WTC11 (cell line): Measurements from ENCODE around the gene TAS2R31.

Experiments used
- ARID4B ChIP-seq: sonication (generic); formaldehyde crosslinking; IDR thresholded peaks from 2 replicates; pipeline ENCODE4 v1.8.0; 2023; ENCODE audit warnings: missing genetic modification reagents, mild to moderate bottlenecking, borderline replicate concordance
- CREB1 ChIP-seq: sonication (generic); formaldehyde crosslinking; IDR thresholded peaks from 2 replicates; pipeline ENCODE4 v1.8.0; 2023; ENCODE audit warnings: mild to moderate bottlenecking, missing genetic modification reagents
- CTCF ChIP-seq: fragments of 200-600 bp; IDR thresholded peaks from 2 replicates; pipeline ENCODE4 v1.8.0; 2022; ENCODE audit warnings: antibody characterized with exemption
- ELF4 ChIP-seq: sonication (generic); formaldehyde crosslinking; IDR thresholded peaks from 2 replicates; pipeline ENCODE4 v1.8.1; 2022; ENCODE audit warnings: low read depth, mild to moderate bottlenecking, moderate library complexity, missing genetic modification reagents
- FOXP4 ChIP-seq: sonication (generic); formaldehyde crosslinking; IDR thresholded peaks from 2 replicates; pipeline ENCODE4 v1.8.0; 2022; ENCODE audit warnings: mild to moderate bottlenecking, missing genetic modification reagents
- IRF1 ChIP-seq: sonication (generic); formaldehyde crosslinking; IDR thresholded peaks from 2 replicates; pipeline ENCODE4 v1.8.0; 2023; ENCODE audit warnings: missing genetic modification reagents
- TCF7 ChIP-seq: sonication (generic); formaldehyde crosslinking; IDR thresholded peaks from 2 replicates; pipeline ENCODE4 v1.8.0; 2022; ENCODE audit warnings: mild to moderate bottlenecking, low read depth, missing genetic modification reagents, moderate library complexity

- TF ChIP-seq CTCF (no peak), ARID4B (CRISPR knock-in tag) (no peak), FOXP4 (no peak), ELF4 (CRISPR knock-in tag) (no peak), IRF1 (CRISPR knock-in tag) (no peak), CREB1 (CRISPR knock-in tag) (no peak), TCF7 (CRISPR knock-in tag) (no peak)
These were observed at the start of gene TAS2R31 for GRCh38 chr12:11031307-11031706.
